ENCODE results near the gene CTU2.

CTU2 gene

DNA sequence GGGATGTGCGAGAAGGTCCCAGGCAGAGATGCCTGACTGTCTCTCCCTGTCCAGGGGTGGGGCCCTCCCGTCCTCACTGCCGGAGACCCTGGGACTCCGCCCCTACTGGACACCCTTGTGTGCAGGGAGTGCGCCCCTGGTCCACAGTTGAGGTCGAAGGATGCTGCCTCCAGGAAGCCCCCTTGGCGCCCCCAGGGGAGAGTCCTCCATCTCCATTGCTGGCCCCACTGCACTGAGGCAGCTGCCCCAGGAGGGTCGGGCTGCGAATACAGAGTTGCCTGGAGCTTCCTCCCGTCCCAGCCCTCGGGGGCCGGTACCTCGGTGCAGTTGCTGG lies 26.6 kb downstream of the CTU2 start:
- TF ChIP-seq PAX5 (IDR thresholded peaks at IDR 0.05; ENCODE audit: insufficient read depth, low read length, severe bottlenecking) (no peak), SPI1 (IDR thresholded peaks at IDR 0.05; ENCODE audit: low read depth, low read length) (no peak), POU2F2 (IDR thresholded peaks at IDR 0.05; ENCODE audit: low read depth, low read length) (no peak), POLR2AphosphoS5 (IDR thresholded peaks at IDR 0.05; ENCODE audit: low read depth, low read length) (no peak), POLR2A (IDR thresholded peaks at IDR 0.05; ENCODE audit: low read depth, low read length) (no peak), TAF1 (IDR thresholded peaks at IDR 0.05; ENCODE audit: low read depth, low read length) (no peak)
- DNase-seq (ENCODE audit: insufficient read length, low spot score), result no peak
- no peak for FAIRE-seq

GRCh38 chr16:88733630-88734360 lies 27.5 kb downstream of the CTU2 start:
- no peak for TF ChIP-seq TAF1 (IDR thresholded peaks at IDR 0.05; ENCODE audit: low read depth, low read length)
- no peak for TF ChIP-seq POU2F2 (IDR thresholded peaks at IDR 0.05; ENCODE audit: low read depth, low read length)
- no peak for TF ChIP-seq POLR2AphosphoS5 (IDR thresholded peaks at IDR 0.05; ENCODE audit: low read depth, low read length)
- TF ChIP-seq POLR2A (IDR thresholded peaks at IDR 0.05; ENCODE audit: low read depth, low read length), result no peak
- TF ChIP-seq SPI1 (IDR thresholded peaks at IDR 0.05; ENCODE audit: low read depth, low read length), result no peak
- no peak for TF ChIP-seq PAX5 (IDR thresholded peaks at IDR 0.05; ENCODE audit: insufficient read depth, low read length, severe bottlenecking)
- FAIRE-seq, result no peak

GRCh38 chr16:88734361-88734728 lies 28.0 kb downstream of the CTU2 start:
- DNase-seq (ENCODE audit: insufficient read length, low spot score) (no peak), FAIRE-seq (no peak)
- TF ChIP-seq POU2F2 (IDR thresholded peaks at IDR 0.05; ENCODE audit: low read depth, low read length) (no peak), SPI1 (IDR thresholded peaks at IDR 0.05; ENCODE audit: low read depth, low read length) (no peak), POLR2AphosphoS5 (IDR thresholded peaks at IDR 0.05; ENCODE audit: low read depth, low read length) (no peak), POLR2A (IDR thresholded peaks at IDR 0.05; ENCODE audit: low read depth, low read length) (no peak), PAX5 (IDR thresholded peaks at IDR 0.05; ENCODE audit: insufficient read depth, low read length, severe bottlenecking) (no peak), TAF1 (IDR thresholded peaks at IDR 0.05; ENCODE audit: low read depth, low read length) (no peak)

More at GRCh38 chr16:88733630-88734360, 27.5 kb downstream of the CTU2 start:
- no peak for DNase-seq (ENCODE audit: insufficient read length, low spot score)

DNA sequence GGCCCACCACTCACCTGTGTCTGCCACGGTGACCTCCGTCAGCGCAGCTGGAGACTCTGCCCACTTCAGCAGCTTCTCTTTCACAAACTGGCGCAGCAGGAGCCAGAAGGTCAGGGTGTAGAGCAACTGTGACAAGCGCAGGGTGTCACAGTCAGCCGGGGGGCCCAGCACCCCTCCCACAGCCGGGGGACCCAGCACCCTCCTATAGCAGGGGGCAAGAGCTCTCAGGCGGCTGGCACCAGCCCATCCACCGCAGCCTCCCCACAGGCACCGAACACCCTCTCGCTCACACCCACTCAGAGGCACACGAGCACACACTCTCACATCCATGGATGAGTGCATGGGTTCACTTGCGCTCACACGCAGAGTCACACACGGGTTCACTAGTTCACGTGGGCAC lies 28.8 kb downstream of the CTU2 start:
- DNase-seq (ENCODE audit: insufficient read length, low spot score) (no peak), FAIRE-seq (no peak)
- TF ChIP-seq POU2F2 (IDR thresholded peaks at IDR 0.05; ENCODE audit: low read depth, low read length), result no peak
- no peak for TF ChIP-seq PAX5 (IDR thresholded peaks at IDR 0.05; ENCODE audit: insufficient read depth, low read length, severe bottlenecking)
- no peak for TF ChIP-seq TAF1 (IDR thresholded peaks at IDR 0.05; ENCODE audit: low read depth, low read length)

- no peak for TF ChIP-seq POU2F2 (IDR thresholded peaks at IDR 0.05; ENCODE audit: low read depth, low read length)
- TF ChIP-seq PAX5 (IDR thresholded peaks at IDR 0.05; ENCODE audit: insufficient read depth, low read length, severe bottlenecking), result no peak
- no peak for TF ChIP-seq POLR2AphosphoS5 (IDR thresholded peaks at IDR 0.05; ENCODE audit: low read depth, low read length)
- TF ChIP-seq POLR2A (IDR thresholded peaks at IDR 0.05; ENCODE audit: low read depth, low read length), result no peak
- TF ChIP-seq TAF1 (IDR thresholded peaks at IDR 0.05; ENCODE audit: low read depth, low read length), result no peak
- TF ChIP-seq SPI1 (IDR thresholded peaks at IDR 0.05; ENCODE audit: low read depth, low read length), result no peak
- no peak for DNase-seq (ENCODE audit: insufficient read length, low spot score)
- FAIRE-seq, result no peak
Observed at GRCh38 chr16:88735616-88736015, 29.3 kb downstream of the CTU2 start.

DNA sequence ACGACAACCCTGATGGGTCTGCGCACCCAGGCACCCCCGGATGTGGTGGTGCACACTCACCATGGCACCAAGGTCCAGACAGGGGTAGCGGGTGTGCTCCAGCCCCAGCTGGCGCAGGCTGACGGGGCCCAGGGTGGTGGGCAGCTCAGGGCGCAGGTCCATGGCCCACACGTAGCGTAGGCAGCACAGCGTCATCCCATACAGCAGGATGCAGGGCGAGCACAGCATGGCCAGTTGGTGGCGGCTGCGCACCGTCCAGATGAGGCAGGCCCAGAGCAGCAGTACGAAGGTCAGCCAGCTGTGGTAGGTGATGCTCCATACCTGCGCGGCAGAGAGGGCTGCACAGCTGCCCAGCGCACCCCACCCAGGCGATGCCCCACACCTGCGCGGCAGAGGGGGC lies 29.8 kb downstream of the CTU2 start:
- DNase-seq (ENCODE audit: insufficient read length, low spot score), result no peak
- no peak for FAIRE-seq
- TF ChIP-seq SPI1 (IDR thresholded peaks at IDR 0.05; ENCODE audit: low read depth, low read length) (no peak), POU2F2 (IDR thresholded peaks at IDR 0.05; ENCODE audit: low read depth, low read length) (no peak), PAX5 (IDR thresholded peaks at IDR 0.05; ENCODE audit: insufficient read depth, low read length, severe bottlenecking) (no peak), POLR2A (IDR thresholded peaks at IDR 0.05; ENCODE audit: low read depth, low read length) (no peak), POLR2AphosphoS5 (IDR thresholded peaks at IDR 0.05; ENCODE audit: low read depth, low read length) (no peak), TAF1 (IDR thresholded peaks at IDR 0.05; ENCODE audit: low read depth, low read length) (no peak)

GRCh38 chr16:88736496-88736895 lies 30.2 kb downstream of the CTU2 start:
- TF ChIP-seq POLR2A (IDR thresholded peaks at IDR 0.05; ENCODE audit: low read depth, low read length), result no peak
- TF ChIP-seq PAX5 (IDR thresholded peaks at IDR 0.05; ENCODE audit: insufficient read depth, low read length, severe bottlenecking), result no peak
- TF ChIP-seq POU2F2 (IDR thresholded peaks at IDR 0.05; ENCODE audit: low read depth, low read length), result no peak
- no peak for TF ChIP-seq SPI1 (IDR thresholded peaks at IDR 0.05; ENCODE audit: low read depth, low read length)
- TF ChIP-seq POLR2AphosphoS5 (IDR thresholded peaks at IDR 0.05; ENCODE audit: low read depth, low read length), result no peak
- no peak for TF ChIP-seq TAF1 (IDR thresholded peaks at IDR 0.05; ENCODE audit: low read depth, low read length)
- no peak for DNase-seq (ENCODE audit: insufficient read length, low spot score)
- no peak for FAIRE-seq

- DNase-seq (ENCODE audit: insufficient read length, low spot score) (peak; percentile 96), FAIRE-seq (peak; percentile 95)
- no peak for TF ChIP-seq SPI1 (IDR thresholded peaks at IDR 0.05; ENCODE audit: low read depth, low read length)
- TF ChIP-seq POLR2A (IDR thresholded peaks at IDR 0.05; ENCODE audit: low read depth, low read length), result no peak
- TF ChIP-seq TAF1 (IDR thresholded peaks at IDR 0.05; ENCODE audit: low read depth, low read length), result no peak
- no peak for TF ChIP-seq PAX5 (IDR thresholded peaks at IDR 0.05; ENCODE audit: insufficient read depth, low read length, severe bottlenecking)
- no peak for TF ChIP-seq POLR2AphosphoS5 (IDR thresholded peaks at IDR 0.05; ENCODE audit: low read depth, low read length)
Observed at GRCh38 chr16:88737298-88738150, 31.2 kb downstream of the CTU2 start.

Data from GM12891 (cell line).